HUDEP-2 (cell line): Measurements from ENCODE around the gene FGF12.

ENCODE experiments used
- DNase-seq, 76 experiments: peaks; one replicate each; lab custom pipeline; 2025; ENCODE audit not compliant: unreplicated experiment in 76 of 76; lab: John Stamatoyannopoulos, UW

FGF12 gene

GRCh38 chr3:192224634-192225155, 502.6 kb downstream of the FGF12 start:
- DNase-seq: no peak

GRCh38 chr3:192223815-192224214, 503.5 kb downstream of the FGF12 start:
- no peak for DNase-seq

- DNase-seq: no peak
Measured at GRCh38 chr3:192220915-192221314, 506.4 kb downstream of the FGF12 start.

- no peak for DNase-seq
Measured at GRCh38 chr3:192219926-192220325, 507.4 kb downstream of the FGF12 start.

- no peak for DNase-seq
Measured at GRCh38 chr3:192216067-192216466, 511.3 kb downstream of the FGF12 start.

- DNase-seq: no peak
Measured at GRCh38 chr3:192212979-192213378, 514.4 kb downstream of the FGF12 start.

- no peak for DNase-seq
Measured at GRCh38 chr3:192212335-192212734, 515.0 kb downstream of the FGF12 start.

GRCh38 chr3:192207651-192208050, 519.7 kb downstream of the FGF12 start:
- no peak for DNase-seq

- DNase-seq: no peak
Measured at GRCh38 chr3:192207239-192207638, 520.1 kb downstream of the FGF12 start.

GRCh38 chr3:192194085-192194484, 533.3 kb downstream of the FGF12 start:
- no peak for DNase-seq

- peak in 31 of 76 experiments; percentile 0 to 41 (median 13) for DNase-seq
Measured at GRCh38 chr3:192188218-192188835, 539.0 kb downstream of the FGF12 start.

GRCh38 chr3:192187485-192188051, 539.8 kb downstream of the FGF12 start:
- DNase-seq: no peak

- DNase-seq: no peak
Measured at GRCh38 chr3:192186498-192186897, 540.8 kb downstream of the FGF12 start.

GRCh38 chr3:192186045-192186444, 541.3 kb downstream of the FGF12 start:
- no peak for DNase-seq

GRCh38 chr3:192183109-192183508, 544.2 kb downstream of the FGF12 start:
- no peak for DNase-seq

- DNase-seq: no peak
Measured at GRCh38 chr3:192181151-192181550, 546.2 kb downstream of the FGF12 start.

GRCh38 chr3:192177383-192177782, 550.0 kb downstream of the FGF12 start:
- no peak for DNase-seq

GRCh38 chr3:192174283-192174682, 553.1 kb downstream of the FGF12 start:
- no peak for DNase-seq

GRCh38 chr3:192171213-192171612, 556.1 kb downstream of the FGF12 start:
- no peak for DNase-seq

- no peak for DNase-seq
Measured at GRCh38 chr3:192170659-192171058, 556.7 kb downstream of the FGF12 start.

- DNase-seq: no peak
Measured at GRCh38 chr3:192170031-192170430, 557.3 kb downstream of the FGF12 start.

- no peak for DNase-seq
Measured at GRCh38 chr3:192169332-192169915, 557.9 kb downstream of the FGF12 start.
